Middle frontal gyrus (tissue), 1 donor: ENCODE measurements around the gene NKX2-4.
"Not testable (repeated sequence)": the region's sequence is repeated elsewhere in the genome, so short reads cannot be mapped to it uniquely, and the experiment has no call there.

Experiments
- DNase-seq: peaks from one replicate; pipeline ENCODE4 v3.0.0-alpha.2; 2015; ENCODE audit warnings: low spot score; ENCODE audit errors: extremely low spot score

Gene NKX2-4

GRCh38 chr20:21394551-21394950 lies 2.8 kb downstream of the NKX2-4 start:
- DNase-seq, result no peak

- no peak for DNase-seq
Observed at GRCh38 chr20:21393816-21394519, 3.4 kb downstream of the NKX2-4 start.

DNA sequence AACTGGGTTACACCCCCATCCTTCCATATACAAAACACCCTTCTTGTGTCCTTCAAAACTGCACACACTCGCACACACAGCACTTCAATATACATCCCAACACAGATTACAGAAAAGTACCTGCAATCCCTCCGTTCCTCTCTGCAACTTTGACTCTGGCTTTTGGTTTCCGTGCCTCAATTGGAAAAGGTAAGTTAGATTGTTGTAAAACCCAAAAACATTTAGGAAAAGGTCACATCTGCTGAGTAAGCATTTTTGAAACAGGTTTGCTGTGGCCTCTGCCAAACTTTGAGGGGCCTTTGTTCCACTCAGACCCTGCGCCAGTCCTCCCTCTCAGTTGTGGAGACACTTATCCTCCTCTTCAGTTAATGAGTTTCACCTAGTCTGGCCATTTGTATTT lies 4.2 kb downstream of the NKX2-4 start:
- no peak for DNase-seq

DNA sequence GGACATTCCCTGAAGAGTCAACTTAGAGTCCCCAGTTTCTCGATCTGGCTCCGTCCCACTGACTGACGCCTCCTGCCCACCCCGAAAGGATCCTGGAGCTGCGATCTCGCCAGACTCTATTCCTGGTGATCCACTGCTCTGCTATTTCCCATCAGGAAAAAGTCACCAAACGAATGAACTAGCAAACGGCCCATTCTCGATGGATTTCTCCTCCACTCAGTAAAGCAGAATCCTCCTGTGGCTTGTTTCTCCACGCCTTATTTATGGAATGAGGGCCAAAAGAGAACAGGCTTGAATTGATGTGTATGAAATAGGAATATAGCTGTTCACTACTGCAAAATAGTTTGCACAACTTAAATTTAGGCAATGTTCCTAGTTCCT lies 5.4 kb downstream of the NKX2-4 start:
- no peak for DNase-seq

DNA sequence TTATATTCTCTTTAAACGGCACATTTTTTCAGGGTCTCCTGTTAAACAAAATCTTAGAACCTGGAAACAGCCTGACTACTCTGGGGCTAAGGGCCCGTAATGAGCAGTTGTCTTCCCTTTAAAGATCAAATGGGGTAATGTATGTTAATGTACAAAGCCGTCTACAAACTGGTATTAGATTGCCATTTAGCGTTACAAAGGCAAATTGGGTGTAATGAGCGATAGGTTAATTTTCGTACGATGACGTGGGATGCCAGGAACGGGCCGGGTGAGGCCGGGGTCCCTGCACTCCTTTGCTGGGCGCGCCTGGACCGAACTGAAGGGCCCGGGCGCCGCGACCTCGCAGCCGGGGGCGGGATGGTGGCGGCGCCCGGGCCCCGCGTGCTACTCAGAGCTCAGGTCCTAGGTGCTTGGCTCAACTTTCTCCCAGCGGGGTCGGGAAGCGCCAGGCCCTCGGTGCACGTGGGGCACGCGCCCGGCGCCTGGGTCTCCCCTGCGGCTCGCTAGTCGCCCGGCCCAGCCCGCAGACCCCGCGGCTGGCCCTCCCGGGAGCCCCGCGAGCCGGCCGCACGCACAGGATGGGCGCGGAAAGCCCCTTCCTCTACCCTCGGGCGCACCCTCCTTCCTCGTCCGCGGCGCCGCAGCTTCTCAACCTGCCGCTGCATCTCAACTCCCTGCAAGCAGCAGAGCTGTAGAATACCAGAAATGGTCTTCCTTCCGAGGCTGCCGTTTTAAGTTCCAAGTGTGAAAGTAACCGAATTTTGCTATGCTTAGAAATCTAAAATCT lies 5.9 kb downstream of the NKX2-4 start:
- no peak for DNase-seq

DNA sequence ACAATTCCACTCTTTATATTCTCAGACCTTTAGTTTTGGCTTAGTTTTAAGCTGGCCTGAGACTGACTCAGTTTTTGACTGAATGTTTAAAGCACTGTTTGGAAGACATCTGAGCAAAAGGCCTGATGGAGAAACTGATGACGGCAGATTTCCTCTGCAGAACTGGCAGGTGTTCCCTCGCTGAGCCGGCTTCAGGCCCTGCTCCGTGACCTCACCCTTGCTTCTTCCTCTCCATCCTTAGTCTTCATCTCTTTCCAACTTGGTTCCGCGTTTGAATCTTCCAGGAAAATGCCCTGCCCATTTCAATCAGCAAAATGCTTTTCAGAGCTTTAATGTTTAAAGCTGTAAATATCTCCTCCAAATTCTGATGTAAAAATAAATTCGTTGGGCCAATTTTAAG lies 6.6 kb downstream of the NKX2-4 start:
- DNase-seq, result no peak

- no peak for DNase-seq
Observed at GRCh38 chr20:21389368-21389767, 8.0 kb downstream of the NKX2-4 start.

DNA sequence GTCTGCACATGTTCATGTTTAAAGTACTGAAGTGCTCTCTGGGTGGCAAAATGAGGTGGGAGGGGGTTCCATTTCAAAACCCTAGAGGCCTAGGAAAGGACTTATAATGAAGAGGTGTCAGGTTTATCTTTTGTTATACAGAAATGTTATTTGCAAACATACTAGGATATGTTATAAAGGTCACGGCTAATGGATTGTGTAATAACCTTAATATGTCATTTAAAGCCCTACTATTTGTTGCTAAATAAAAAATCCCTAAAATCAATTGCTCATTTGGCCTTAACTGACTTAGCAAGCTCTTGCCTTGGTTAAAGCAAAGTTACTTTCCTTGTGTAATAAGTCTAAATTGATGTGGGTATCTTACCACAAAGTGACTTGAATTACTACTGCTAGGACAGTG lies 8.8 kb downstream of the NKX2-4 start:
- DNase-seq, result no peak

- DNase-seq, result no peak
Observed at GRCh38 chr20:21387528-21387927, 9.8 kb downstream of the NKX2-4 start.

- DNase-seq, result no peak
Observed at GRCh38 chr20:21386111-21386510, 11.2 kb downstream of the NKX2-4 start.

GRCh38 chr20:21384308-21384892 lies 12.9 kb downstream of the NKX2-4 start:
- no peak for DNase-seq

DNA sequence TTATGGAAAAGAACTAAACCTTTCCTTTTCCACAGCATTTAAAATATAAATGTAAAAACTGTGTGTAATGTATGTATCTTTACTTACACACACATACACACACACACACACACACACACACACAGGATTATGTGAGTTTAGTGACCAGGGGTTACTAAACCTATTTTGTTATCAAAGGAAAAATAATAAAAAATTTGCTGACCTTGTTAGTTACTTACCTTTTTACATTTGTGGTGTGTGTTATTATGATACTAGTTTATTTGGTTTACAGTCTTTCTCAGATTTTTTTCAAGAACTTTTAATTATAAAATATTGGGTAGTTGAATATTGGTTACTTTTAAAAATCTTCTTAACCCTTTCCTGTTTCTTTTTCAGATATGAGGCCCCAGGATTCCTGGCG lies 15.7 kb downstream of the NKX2-4 start:
- DNase-seq, result no peak

DNA sequence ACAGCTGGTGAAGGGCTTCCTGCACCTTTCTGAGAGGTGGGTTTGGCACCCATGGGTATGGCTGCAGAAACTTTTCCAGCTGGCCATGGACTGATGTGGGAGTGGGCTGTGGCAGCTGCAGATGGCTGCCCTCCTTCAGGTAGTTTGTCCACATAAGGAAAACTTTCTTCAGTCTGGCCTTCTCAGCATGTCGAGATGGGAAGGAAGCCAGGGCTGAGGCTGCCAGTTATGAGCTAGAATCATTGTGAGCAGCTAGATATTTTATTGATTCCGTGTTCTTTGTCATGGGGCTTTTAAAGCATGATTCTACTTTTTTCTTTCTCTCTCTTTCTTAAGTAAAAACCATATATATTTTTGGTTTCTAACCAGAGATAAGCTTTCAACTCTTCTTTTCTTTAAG lies 16.6 kb downstream of the NKX2-4 start:
- DNase-seq, result no peak

DNA sequence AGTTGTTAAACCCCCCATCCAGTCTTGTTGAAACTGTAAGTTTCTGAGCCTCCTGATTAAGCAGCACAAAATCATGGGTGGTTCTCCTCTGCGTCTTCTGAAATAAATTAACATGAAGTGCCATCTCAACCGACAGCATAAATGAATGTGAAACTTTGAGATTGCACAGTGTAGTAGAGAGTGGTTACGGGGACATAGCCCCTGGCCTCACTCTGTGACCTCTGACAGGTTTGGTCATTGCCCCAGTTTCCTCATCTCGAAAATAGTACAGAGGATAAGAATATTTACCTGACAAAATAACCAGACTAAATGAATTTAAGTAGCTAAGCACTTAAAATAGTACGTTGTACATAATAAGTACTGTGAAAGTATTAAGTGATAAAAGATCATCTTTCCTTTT lies 19.1 kb downstream of the NKX2-4 start:
- no peak for DNase-seq

DNA sequence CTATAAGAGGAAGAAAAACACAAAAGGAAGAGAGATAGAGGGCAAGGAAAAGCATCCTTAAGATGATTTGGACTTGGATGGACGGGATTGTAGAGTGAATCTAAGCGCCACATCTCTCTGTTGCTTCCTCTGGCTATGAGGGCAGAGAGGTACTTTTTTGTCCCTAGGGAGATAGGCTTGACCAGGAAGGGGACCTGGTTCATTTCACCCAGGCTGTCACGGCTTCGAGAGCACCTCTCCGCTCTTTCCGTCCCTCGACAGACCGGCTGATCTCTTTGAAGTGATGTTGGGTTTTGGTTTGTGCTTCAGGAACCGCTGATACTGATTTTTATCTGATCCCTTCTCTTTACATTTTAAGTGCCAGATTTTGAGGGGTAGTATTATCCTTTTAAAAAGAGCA lies 19.6 kb downstream of the NKX2-4 start:
- DNase-seq, result no peak

- no peak for DNase-seq
Observed at GRCh38 chr20:21376626-21377025, 20.7 kb downstream of the NKX2-4 start.

DNA sequence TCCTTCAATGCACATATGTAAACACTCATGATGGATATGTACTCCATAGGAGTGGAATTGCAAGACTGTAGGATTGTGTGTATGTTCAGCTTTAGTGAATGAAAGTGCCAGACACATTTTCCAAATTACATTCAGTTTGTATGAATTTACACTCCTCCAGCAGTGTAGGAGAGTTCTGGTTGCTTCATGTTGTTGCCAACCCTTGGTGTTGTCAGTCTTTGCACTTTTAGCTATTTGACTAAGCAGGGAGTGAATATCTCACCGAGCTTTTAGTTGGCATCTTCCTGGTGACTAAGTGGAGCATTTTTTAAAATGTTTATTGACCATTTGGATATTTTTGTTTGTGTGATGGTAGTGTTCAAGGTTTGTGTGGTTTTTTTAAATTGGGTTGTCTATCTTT lies 23.9 kb downstream of the NKX2-4 start:
- DNase-seq, result no peak

DNA sequence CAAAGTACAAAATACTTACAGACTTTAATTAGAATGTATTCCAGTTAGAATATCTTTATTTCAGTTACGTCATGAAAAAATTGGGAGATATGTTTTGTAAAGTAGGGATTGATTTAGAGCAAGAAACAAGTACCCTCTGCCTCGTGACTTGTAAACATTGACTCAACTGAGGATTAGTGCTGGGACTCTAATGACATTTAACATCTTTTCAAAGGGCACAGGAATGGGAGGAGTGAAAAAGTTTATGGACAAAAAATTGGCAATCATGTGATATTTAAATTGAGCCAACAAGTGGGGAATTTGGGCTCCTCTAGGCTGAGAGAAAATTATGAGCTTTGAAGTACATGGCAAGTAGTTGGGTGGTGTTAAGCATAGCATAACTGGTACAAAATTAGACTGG lies 25.3 kb downstream of the NKX2-4 start:
- DNase-seq, result no peak

DNA sequence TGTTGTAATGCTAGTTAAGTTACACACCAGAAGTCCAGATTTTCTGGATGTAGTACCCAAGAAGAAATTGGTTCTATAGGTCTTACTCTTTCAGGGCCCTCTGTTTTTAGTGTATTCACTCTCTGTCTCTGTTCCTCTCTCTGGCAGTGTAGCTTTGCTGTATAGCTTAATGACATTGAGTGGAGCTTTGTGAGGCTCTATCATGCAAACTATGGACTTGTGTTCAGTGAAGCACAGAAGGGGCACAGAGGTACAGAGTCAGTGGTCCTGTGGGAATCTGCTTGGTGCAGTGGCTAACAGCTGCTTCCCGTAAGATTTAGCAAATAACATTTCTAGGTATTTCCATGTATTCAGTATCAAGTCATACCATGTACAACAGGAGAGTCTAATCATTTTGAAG lies 26.1 kb downstream of the NKX2-4 start:
- no peak for DNase-seq

- no peak for DNase-seq
Observed at GRCh38 chr20:21368791-21369190, 28.5 kb downstream of the NKX2-4 start.

DNA sequence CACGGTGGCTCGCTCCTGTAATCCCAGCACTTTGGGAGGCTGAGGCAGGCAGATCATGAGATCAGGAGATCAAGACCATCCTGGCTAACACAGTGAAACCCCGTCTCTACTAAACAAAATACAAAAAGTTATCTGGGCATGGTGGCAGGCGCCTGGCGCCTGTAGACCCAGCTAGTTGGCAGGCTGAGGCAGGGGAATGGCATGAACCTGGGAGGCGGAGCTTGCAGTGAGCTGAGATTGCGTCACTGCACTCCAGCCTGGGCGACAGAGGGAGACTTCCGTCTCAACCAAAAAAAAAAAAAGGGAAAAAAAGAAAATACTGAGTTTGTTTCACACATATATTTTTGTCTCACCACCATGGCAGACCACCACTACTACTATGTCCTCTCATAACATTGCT lies 31.1 kb downstream of the NKX2-4 start:
- not testable (repeated sequence) for DNase-seq

DNA sequence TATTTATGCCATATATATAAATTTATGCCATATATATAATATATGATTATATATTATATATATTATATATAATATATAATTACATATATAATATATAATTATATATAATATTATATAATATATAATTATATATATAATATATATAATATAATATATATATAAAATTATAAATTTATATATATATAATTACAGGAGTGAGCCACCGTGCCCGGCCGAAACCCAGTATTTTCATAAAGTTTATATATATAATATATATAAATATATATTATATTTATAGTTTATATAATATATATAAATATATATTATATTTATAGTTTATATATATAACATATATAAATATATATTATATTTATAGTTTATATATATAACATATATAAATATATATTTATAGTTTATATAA lies 31.6 kb downstream of the NKX2-4 start:
- no peak for DNase-seq

DNA sequence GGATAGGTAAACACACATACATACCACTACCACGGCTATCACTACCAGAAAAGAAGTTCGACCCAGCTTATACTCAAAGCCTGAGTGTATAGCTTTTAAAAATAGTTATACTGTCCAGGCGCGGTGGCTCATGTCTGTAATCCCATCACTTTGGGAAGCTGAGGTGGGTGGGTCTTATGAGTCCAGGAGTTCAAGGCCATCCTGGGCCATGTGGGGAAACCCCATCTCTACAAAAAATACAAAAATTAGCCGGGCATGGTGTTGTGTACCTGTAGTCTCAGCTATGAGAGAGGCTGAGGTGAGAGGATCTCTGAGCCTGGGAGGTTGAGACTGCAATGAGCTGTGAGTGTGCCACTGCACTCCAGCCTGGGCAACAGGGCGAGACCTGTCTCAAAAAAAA lies 32.9 kb downstream of the NKX2-4 start:
- no peak for DNase-seq
